Astrocyte (in vitro differentiated cells and primary cell): ENCODE measurements around the gene ATP9A. TPM values are rescaled to one million over a fixed set of nuclear protein-coding genes. Genes with fewer than 3 reads are reported as not detected.

Experiments used
- DNase-seq: peaks from one replicate; pipeline ENCODE4 v3.0.0-alpha.2; 2010; ENCODE audit warnings: low read depth
- FAIRE-seq: peaks from 2 replicates; lab custom pipeline; 2011; peaks lifted over from hg19 to GRCh38; lab: Jason Lieb, UNC
- H2AFZ ChIP-seq: 2 replicates; pipeline ENCODE4 v1.6.0; 2012; ENCODE audit warnings: low read depth, low read length, inconsistent platforms
- H3K27ac ChIP-seq: 2 replicates; pipeline ENCODE4 v1.5.1; 2011; ENCODE audit warnings: low read depth, low read length, inconsistent platforms
- H3K27me3 ChIP-seq: 2 replicates; pipeline ENCODE4 v1.6.0; 2011; ENCODE audit warnings: low read length, inconsistent platforms; ENCODE audit not compliant: insufficient read depth
- H3K36me3 ChIP-seq: 2 replicates; pipeline ENCODE4 v1.5.1; 2011; ENCODE audit warnings: low read length, inconsistent platforms; ENCODE audit not compliant: insufficient read depth
- H3K4me1 ChIP-seq: 2 replicates; pipeline ENCODE4 v1.5.1; 2011; ENCODE audit warnings: low read length, inconsistent platforms; ENCODE audit not compliant: insufficient read depth
- H3K4me2 ChIP-seq: 2 replicates; pipeline ENCODE4 v1.6.0; 2012; ENCODE audit warnings: low read length, inconsistent platforms
- H3K4me3 ChIP-seq: 2 replicates; pipeline ENCODE4 v1.5.1; 2011; ENCODE audit warnings: low read depth, mild to moderate bottlenecking, low read length, inconsistent platforms; ENCODE audit not compliant: insufficient read depth
- H3K79me2 ChIP-seq: 2 replicates; pipeline ENCODE4 v1.6.0; 2012; ENCODE audit warnings: mild to moderate bottlenecking, low read length, inconsistent platforms; ENCODE audit not compliant: insufficient read depth
- H3K9ac ChIP-seq: 2 replicates; pipeline ENCODE4 v1.6.0; 2012; ENCODE audit warnings: mild to moderate bottlenecking, low read length, inconsistent platforms
- H3K9me3 ChIP-seq: 2 replicates; pipeline ENCODE4 v1.5.1; 2012; ENCODE audit warnings: low read depth, mild to moderate bottlenecking, low read length, inconsistent platforms; ENCODE audit not compliant: insufficient read depth
- H4K20me1 ChIP-seq: 2 replicates; pipeline ENCODE4 v1.6.0; 2012; ENCODE audit warnings: low read length, inconsistent platforms; ENCODE audit not compliant: insufficient read depth
- H3K27ac Mint-ChIP-seq: one replicate; pipeline ENCODE4 v1.8.0; 2021; ENCODE audit warnings: mild to moderate bottlenecking, mixed read lengths; ENCODE audit not compliant: unreplicated experiment
- H3K27me3 Mint-ChIP-seq: one replicate; pipeline ENCODE4 v1.8.0; 2021; ENCODE audit warnings: low read depth, mixed read lengths; ENCODE audit not compliant: unreplicated experiment
- H3K36me3 Mint-ChIP-seq: one replicate; pipeline ENCODE4 v1.8.0; 2021; ENCODE audit warnings: low read depth, mixed read lengths; ENCODE audit not compliant: unreplicated experiment
- H3K4me1 Mint-ChIP-seq: one replicate; pipeline ENCODE4 v1.8.0; 2021; ENCODE audit warnings: low read depth, mixed read lengths; ENCODE audit not compliant: unreplicated experiment
- H3K4me3 Mint-ChIP-seq: one replicate; pipeline ENCODE4 v1.8.0; 2021; ENCODE audit warnings: mild to moderate bottlenecking, moderate library complexity, mixed read lengths; ENCODE audit not compliant: unreplicated experiment
- H3K9me3 Mint-ChIP-seq: one replicate; pipeline ENCODE4 v1.8.0; 2021; ENCODE audit warnings: mild to moderate bottlenecking, mixed read lengths; ENCODE audit not compliant: unreplicated experiment
- CTCF ChIP-seq: IDR thresholded peaks from 2 replicates; pipeline ENCODE4 v1.5.1; 2011; ENCODE audit warnings: low read depth, mild to moderate bottlenecking, inconsistent platforms, low read length, moderate library complexity; ENCODE audit not compliant: insufficient read depth
- EZH2 ChIP-seq: IDR thresholded peaks from 2 replicates; pipeline ENCODE4 v1.6.1; 2012; ENCODE audit warnings: mild to moderate bottlenecking, low read length, inconsistent platforms; ENCODE audit not compliant: insufficient read depth
- total RNA-seq: library from RNA; stranded (reverse); gene quantifications from 2 replicates; pipeline ENCODE4 v1.2.1, GENCODE V29; 2021

ATP9A gene
- total RNA-seq, 1 donor from 2014 or later: 12.9 TPM

DNA sequence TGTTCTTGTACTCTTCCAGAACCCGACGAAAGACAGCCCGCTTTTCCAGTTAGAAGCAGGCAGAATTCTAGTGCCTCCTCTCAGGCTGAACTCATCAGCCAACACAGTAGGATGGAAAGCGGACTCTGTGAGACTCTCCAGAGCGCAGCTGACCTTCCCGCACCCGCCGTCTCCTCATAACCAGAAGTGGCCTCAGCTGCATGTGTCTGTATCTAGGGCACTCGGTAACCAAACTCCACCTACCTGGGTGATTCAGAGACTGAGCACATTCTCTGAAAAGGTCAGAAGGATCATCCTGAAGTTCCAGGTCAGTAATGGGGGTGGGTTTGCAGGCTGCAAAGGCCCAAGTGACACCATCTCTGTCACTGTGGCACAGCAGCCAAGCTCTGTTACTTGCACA, 158.9 kb downstream of the ATP9A start:
- H3K36me3 ChIP-seq: peaks cover 3% of the 10 kb centered on the region
- no peak overlapping the region for H3K4me2 ChIP-seq
- no peak overlapping the region for H3K27ac Mint-ChIP-seq
- H3K9me3 Mint-ChIP-seq: no peaks in the 10 kb centered on the region
- no peak for TF ChIP-seq CTCF
- no peak for TF ChIP-seq EZH2
- H3K36me3 Mint-ChIP-seq: peaks cover 8% of the 10 kb centered on the region
- no peak overlapping the region for H3K9ac ChIP-seq
- H4K20me1 ChIP-seq: no peaks in the 10 kb centered on the region
- FAIRE-seq: no peak
- no peaks in the 10 kb centered on the region for H3K27me3 Mint-ChIP-seq
- no peak overlapping the region for H3K27ac ChIP-seq
- H3K4me1 ChIP-seq: no peaks in the 10 kb centered on the region
- no peak overlapping the region for H3K4me3 ChIP-seq
- H3K4me1 Mint-ChIP-seq: no peaks in the 10 kb centered on the region
- no peak overlapping the region for H2AFZ ChIP-seq
- no peak overlapping the region for H3K4me3 Mint-ChIP-seq
- H3K9me3 ChIP-seq: no peaks in the 10 kb centered on the region
- H3K79me2 ChIP-seq: no peaks in the 10 kb centered on the region
- H3K27me3 ChIP-seq: no peaks in the 10 kb centered on the region
- no peak for DNase-seq

- Histone ChIP-seq H3K27ac (no peak overlapping the region), H3K9ac (no peak overlapping the region), H3K79me2 (no peaks in the 10 kb centered on the region), H3K9me3 (no peaks in the 10 kb centered on the region), H3K4me1 (no peaks in the 10 kb centered on the region), H4K20me1 (no peaks in the 10 kb centered on the region), H2AFZ (no peak overlapping the region), H3K4me3 (no peak overlapping the region), H3K36me3 (no peaks in the 10 kb centered on the region), H3K27me3 (no peaks in the 10 kb centered on the region), H3K4me2 (no peak overlapping the region)
- no peaks in the 10 kb centered on the region for H3K4me1 Mint-ChIP-seq
- no peak for TF ChIP-seq EZH2
- no peak for TF ChIP-seq CTCF
- no peaks in the 10 kb centered on the region for H3K9me3 Mint-ChIP-seq
- FAIRE-seq (no peak), DNase-seq (no peak)
- H3K27ac Mint-ChIP-seq: no peak overlapping the region
- peaks cover 8% of the 10 kb centered on the region for H3K36me3 Mint-ChIP-seq
- no peak overlapping the region for H3K4me3 Mint-ChIP-seq
- H3K27me3 Mint-ChIP-seq: peaks cover 1% of the 10 kb centered on the region
These were observed 160.1 kb downstream of the ATP9A start for GRCh38 chr20:51608061-51608460.

GRCh38 chr20:51607170-51607569, 161.0 kb downstream of the ATP9A start:
- no peak overlapping the region for H3K27ac Mint-ChIP-seq
- no peak overlapping the region for H3K4me3 Mint-ChIP-seq
- H3K27me3 ChIP-seq: no peaks in the 10 kb centered on the region

More at GRCh38 chr20:51607170-51607569, 161.0 kb downstream of the ATP9A start:
- Histone ChIP-seq H3K9ac (no peak overlapping the region), H4K20me1 (no peaks in the 10 kb centered on the region), H3K9me3 (no peaks in the 10 kb centered on the region), H3K4me2 (no peak overlapping the region), H3K27ac (no peak overlapping the region), H3K36me3 (no peaks in the 10 kb centered on the region), H3K4me1 (no peaks in the 10 kb centered on the region), H3K79me2 (no peaks in the 10 kb centered on the region), H3K4me3 (no peak overlapping the region), H2AFZ (no peak overlapping the region)
- FAIRE-seq (no peak), DNase-seq (no peak)
- TF ChIP-seq CTCF (no peak), EZH2 (no peak)
- no peaks in the 10 kb centered on the region for H3K4me1 Mint-ChIP-seq
- H3K36me3 Mint-ChIP-seq: peaks cover 8% of the 10 kb centered on the region
- no peaks in the 10 kb centered on the region for H3K9me3 Mint-ChIP-seq
- peaks cover 1% of the 10 kb centered on the region for H3K27me3 Mint-ChIP-seq
